Osteoblast (primary cell): ENCODE results near the gene TOM1L2. TPM values are rescaled to one million over a fixed set of nuclear protein-coding genes. Genes with fewer than 3 reads are reported as not detected.
A peak's percentile ranks its signal among the peaks of the same experiment; 100 is the strongest.

Experiments used
- DNase-seq: peaks from one replicate; pipeline ENCODE4 v3.0.0; 2011; ENCODE audit warnings: low spot score, mixed read lengths; ENCODE audit not compliant: insufficient read length; ENCODE audit errors: missing footprints
- H2AFZ ChIP-seq: 2 replicates; pipeline ENCODE4 v1.6.0; 2011; ENCODE audit warnings: mild to moderate bottlenecking, low read length
- H3K27ac ChIP-seq: 2 replicates; pipeline ENCODE4 v1.5.1; 2011; ENCODE audit warnings: mild to moderate bottlenecking, low read depth, low read length, moderate library complexity
- H3K27me3 ChIP-seq: 2 replicates; pipeline ENCODE4 v1.6.0; 2012; ENCODE audit warnings: mild to moderate bottlenecking, control low read depth, inconsistent platforms, low read length, moderate library complexity; ENCODE audit not compliant: insufficient read depth
- H3K36me3 ChIP-seq: 2 replicates; pipeline ENCODE4 v1.5.1; 2011; ENCODE audit warnings: mild to moderate bottlenecking, low read length, control low read depth, moderate library complexity; ENCODE audit not compliant: insufficient read depth
- H3K4me1 ChIP-seq: 2 replicates; pipeline ENCODE4 v1.5.1; 2011; ENCODE audit warnings: mild to moderate bottlenecking, low read length, control low read depth, moderate library complexity; ENCODE audit not compliant: insufficient read depth
- H3K4me2 ChIP-seq: 2 replicates; pipeline ENCODE4 v1.6.0; 2011; ENCODE audit warnings: mild to moderate bottlenecking, low read length; ENCODE audit not compliant: insufficient read depth
- H3K4me3 ChIP-seq: fragments of 200-600 bp; sonication (generic); 3 replicates; pipeline ENCODE4 v1.5.1; 2012; ENCODE audit warnings: mild to moderate bottlenecking, low read length, inconsistent platforms; ENCODE audit not compliant: insufficient read depth
- H3K79me2 ChIP-seq: 2 replicates; pipeline ENCODE4 v1.6.0; 2012; ENCODE audit warnings: mild to moderate bottlenecking, low read length, control low read depth, inconsistent platforms; ENCODE audit not compliant: insufficient read depth
- H3K9me3 ChIP-seq: 2 replicates; pipeline ENCODE4 v1.5.1; 2011; ENCODE audit warnings: low read depth, low read length, control low read depth
- H4K20me1 ChIP-seq: 2 replicates; pipeline ENCODE4 v1.6.0; 2012; ENCODE audit warnings: mild to moderate bottlenecking, low read length, control low read depth; ENCODE audit not compliant: insufficient read depth
- CTCF ChIP-seq: IDR thresholded peaks from 2 replicates; pipeline ENCODE4 v1.5.1; 2011; ENCODE audit warnings: mild to moderate bottlenecking, low read depth, low read length, moderate library complexity; ENCODE audit errors: extremely low read depth
- total RNA-seq: library from RNA; depleted of rRNA; stranded (reverse); fragments of >200 nt; gene quantifications from 2 replicates; pipeline ENCODE4 v1.2.3, GENCODE V29; 2012

The TOM1L2 gene
- total RNA-seq, 1 donor = 38.7 TPM

- Histone ChIP-seq H3K9me3 (no peaks in the 10 kb centered on the region), H3K4me3 (no peak overlapping the region), H3K4me2 (no peak overlapping the region), H3K79me2 (no peaks in the 10 kb centered on the region), H4K20me1 (peaks cover 5% of the 10 kb centered on the region), H3K36me3 (peaks cover 49% of the 10 kb centered on the region), H3K27ac (no peak overlapping the region), H2AFZ (no peak overlapping the region), H3K27me3 (no peaks in the 10 kb centered on the region), H3K4me1 (peaks cover 16% of the 10 kb centered on the region)
- no peak for DNase-seq
- no peak for TF ChIP-seq CTCF
Measured at GRCh38 chr17:17896746-17897145, 75.5 kb downstream of the TOM1L2 start.

- peak; percentile 27 for DNase-seq
- Histone ChIP-seq H3K79me2 (no peaks in the 10 kb centered on the region), H3K9me3 (no peaks in the 10 kb centered on the region), H3K27ac (no peak overlapping the region), H3K4me2 (no peak overlapping the region), H3K4me3 (no peak overlapping the region), H2AFZ (no peak overlapping the region), H3K4me1 (peaks cover 2% of the 10 kb centered on the region), H3K27me3 (no peaks in the 10 kb centered on the region), H3K36me3 (peaks cover 56% of the 10 kb centered on the region), H4K20me1 (peaks cover 7% of the 10 kb centered on the region)
- no peak for TF ChIP-seq CTCF
Measured at GRCh38 chr17:17893801-17894644, 78.2 kb downstream of the TOM1L2 start.

- TF ChIP-seq CTCF = no peak
- peaks cover 45% of the 10 kb centered on the region for H3K36me3 ChIP-seq
- no peak overlapping the region for H2AFZ ChIP-seq
- peak; percentile 37 for DNase-seq
- H3K4me1 ChIP-seq = peaks cover 13% of the 10 kb centered on the region
- no peak overlapping the region for H3K27ac ChIP-seq
- H3K9me3 ChIP-seq = no peaks in the 10 kb centered on the region
- H3K27me3 ChIP-seq = no peaks in the 10 kb centered on the region
- no peak overlapping the region for H3K4me3 ChIP-seq
- no peaks in the 10 kb centered on the region for H3K79me2 ChIP-seq
- H3K4me2 ChIP-seq = no peak overlapping the region
- H4K20me1 ChIP-seq = peaks cover 7% of the 10 kb centered on the region
Measured at GRCh38 chr17:17892731-17893130, 79.5 kb downstream of the TOM1L2 start.

GRCh38 chr17:17892009-17892408 is 80.2 kb downstream of the TOM1L2 start:
- Histone ChIP-seq H3K27me3 (no peaks in the 10 kb centered on the region), H2AFZ (no peak overlapping the region), H3K27ac (no peak overlapping the region), H4K20me1 (peaks cover 7% of the 10 kb centered on the region), H3K9me3 (no peaks in the 10 kb centered on the region), H3K4me2 (no peak overlapping the region), H3K36me3 (peaks cover 41% of the 10 kb centered on the region), H3K79me2 (no peaks in the 10 kb centered on the region), H3K4me1 (peaks cover 13% of the 10 kb centered on the region), H3K4me3 (no peak overlapping the region)
- DNase-seq = peak; percentile 30
- TF ChIP-seq CTCF = no peak
